GM18867 (cell line): ENCODE results near the gene GAK.

ENCODE experiments used
- ATAC-seq: cut with Tn5 transposase; IDR thresholded peaks from one replicate; pipeline ENCODE4 v1.9.1; 2021; ENCODE audit warnings: mild to moderate bottlenecking, moderate library complexity; ENCODE audit not compliant: unreplicated experiment

The GAK gene

DNA sequence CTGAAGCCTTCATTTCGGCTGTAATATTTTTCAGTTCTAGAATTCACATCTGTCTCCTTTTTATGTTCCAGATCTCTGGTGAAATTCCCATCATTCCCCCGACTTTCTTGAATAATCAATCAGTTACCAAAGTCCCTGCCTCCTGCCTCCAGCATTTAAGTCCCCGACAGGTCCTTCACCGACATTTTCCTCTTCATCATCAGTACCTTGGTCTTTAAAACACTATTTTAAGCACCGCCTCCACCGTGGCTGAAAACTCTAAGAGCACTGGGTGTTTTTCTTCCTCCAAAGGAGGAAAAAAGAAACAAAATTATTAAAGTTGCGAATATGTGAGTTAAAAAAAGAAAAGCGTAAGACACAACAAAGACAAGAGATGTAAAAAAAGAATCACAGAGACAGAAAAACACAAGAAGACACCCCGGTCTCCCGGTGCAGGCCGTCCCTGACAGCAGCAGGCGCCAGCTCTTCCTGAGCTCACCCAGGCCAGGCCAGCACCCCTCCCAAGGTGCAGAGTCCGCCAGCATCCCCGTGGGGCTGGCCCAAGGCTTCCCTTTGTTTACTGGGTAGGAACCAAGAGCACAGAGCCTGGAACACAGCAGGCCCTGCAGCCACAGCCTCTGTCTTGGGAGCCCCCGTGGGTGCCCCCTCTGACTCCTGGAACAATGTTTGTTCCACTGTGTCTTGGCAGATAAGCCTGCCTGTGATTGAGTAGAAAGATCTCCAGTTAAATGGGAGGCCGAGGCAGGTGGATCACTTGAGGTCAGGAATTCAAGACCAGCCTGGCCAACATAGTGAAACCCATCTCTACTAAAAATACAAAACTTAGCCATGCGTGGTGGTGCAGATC lies 56.9 kb downstream of the GAK start:
- no peak for ATAC-seq

DNA sequence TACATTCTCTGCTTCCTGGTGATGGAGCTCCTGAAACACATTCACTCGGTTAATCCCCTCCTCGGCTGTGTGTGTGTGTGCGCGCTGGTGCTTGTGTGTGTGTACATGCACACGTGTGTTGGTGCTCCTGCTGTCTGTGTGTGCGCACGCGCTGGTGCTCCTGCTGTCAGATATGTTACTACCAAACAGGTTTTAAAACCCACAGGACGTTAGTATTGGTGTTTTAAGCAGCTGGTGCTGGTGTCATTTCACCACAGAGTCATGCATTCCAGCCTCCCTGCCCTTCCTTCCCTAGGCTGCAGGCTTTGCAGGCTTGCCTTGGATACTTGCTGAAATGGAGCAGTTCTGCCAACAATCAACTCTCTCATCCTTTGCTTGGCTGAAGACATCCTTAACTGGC lies 58.1 kb downstream of the GAK start:
- no peak for ATAC-seq

DNA sequence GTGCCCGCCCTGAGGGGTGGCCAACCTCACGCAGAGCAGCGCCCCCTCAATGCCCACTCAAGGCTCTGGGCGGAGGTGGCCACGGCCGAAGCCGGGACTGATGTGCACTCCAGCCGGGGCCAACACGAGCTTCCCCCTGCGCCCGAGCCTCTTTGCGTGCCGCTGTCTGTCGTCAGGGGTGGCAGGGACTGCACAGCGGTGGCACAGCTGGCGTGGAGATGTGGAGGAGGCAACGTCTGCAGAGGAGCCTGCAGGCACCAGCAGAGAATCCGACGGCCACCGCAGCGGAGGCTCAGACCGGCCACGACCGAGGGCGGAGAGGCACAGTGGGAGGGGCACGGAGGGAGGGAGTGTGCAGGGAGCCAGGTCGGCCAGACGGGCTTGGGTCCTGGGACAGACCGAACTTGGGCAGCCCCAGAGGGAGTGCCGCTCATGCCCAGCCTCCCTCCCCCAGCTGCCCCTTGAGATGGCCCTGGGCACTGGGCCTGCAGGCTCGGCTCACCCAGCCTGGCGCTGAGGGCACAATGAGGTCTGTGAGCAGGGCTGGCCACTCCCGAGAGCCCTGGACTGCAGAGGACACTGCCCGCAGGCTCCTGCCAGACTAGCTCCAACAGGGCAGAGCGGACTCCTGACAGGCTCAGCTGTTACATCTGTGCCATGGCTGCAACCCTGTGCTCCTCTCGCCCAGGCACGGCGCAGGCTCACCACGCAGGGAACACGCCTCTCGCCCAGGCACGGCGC lies 59.7 kb downstream of the GAK start:
- no peak for ATAC-seq

DNA sequence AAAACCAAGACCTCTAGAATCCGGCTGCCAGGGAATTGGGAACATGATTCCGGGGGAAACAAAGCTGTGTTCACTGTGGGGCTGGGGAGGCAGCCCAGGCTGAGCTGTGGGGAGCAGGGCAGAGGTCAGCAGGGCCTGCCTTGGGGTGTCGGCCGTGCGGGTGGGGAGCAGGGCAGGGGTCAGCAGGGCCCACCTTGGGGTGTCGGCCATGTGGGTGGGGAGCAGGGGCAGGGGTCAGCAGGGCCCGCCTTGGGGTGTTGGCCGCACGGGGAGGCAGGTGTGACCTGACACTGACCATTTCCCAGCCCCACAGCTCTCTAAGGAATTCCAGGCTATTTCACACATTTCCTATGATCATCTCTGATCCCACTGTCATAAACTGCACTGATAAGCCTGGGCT lies 60.6 kb downstream of the GAK start:
- ATAC-seq, result no peak

DNA sequence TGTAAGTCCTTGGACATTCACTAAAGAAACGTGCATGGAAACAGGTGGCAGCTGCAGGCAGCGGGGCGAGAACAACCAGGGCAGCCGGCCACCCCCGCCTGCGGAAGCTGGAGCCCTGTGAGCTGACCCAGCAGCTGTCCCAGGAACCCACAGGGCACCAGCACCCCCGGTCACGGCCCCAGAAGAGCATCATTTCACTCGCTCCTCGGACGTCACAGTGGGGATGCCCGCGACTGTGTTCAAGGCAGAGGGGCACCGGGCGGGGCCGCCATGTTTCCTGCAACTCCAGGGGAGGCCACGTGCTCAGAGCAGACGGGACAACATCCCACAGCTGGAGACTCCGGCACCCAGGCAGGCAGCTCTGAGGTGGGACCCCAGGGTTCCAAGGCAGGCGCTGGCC lies 61.2 kb downstream of the GAK start:
- ATAC-seq, result no peak

DNA sequence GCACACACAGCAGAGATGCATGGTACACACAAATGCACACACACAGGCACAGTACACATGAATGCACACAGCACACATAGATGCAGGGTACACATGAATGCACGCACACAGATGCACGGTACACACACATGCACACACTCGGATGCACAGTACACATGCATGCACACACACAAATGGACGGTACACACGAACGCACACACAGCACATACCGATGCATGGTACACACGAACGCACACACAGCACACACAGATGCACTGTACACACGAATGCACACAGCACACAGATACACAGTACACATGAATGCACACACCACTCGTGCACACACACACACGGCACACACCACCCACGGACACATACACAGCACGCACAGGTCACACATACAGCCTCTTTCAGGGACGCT lies 62.3 kb downstream of the GAK start:
- ATAC-seq, result no peak

DNA sequence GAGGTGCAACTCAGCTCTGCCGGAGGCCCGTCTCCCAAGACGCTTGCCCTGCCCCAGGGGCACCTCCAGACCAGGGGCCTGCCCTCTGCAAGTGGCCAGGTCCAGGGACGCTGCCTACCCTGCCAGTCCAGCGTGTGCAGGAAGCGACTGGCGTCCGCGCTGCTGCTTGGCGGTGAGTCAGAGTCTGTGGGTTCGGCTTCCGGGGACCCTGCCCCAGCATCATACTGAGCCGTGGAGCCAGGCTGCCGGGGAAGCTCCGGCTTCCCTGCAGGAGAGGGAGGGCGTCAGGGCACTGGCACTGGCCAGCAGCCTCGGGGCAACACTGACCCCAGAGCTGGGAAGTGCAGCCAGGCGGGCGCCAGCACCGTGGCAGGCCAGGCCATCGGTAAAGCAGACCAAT lies 63.7 kb downstream of the GAK start:
- ATAC-seq, result no peak

DNA sequence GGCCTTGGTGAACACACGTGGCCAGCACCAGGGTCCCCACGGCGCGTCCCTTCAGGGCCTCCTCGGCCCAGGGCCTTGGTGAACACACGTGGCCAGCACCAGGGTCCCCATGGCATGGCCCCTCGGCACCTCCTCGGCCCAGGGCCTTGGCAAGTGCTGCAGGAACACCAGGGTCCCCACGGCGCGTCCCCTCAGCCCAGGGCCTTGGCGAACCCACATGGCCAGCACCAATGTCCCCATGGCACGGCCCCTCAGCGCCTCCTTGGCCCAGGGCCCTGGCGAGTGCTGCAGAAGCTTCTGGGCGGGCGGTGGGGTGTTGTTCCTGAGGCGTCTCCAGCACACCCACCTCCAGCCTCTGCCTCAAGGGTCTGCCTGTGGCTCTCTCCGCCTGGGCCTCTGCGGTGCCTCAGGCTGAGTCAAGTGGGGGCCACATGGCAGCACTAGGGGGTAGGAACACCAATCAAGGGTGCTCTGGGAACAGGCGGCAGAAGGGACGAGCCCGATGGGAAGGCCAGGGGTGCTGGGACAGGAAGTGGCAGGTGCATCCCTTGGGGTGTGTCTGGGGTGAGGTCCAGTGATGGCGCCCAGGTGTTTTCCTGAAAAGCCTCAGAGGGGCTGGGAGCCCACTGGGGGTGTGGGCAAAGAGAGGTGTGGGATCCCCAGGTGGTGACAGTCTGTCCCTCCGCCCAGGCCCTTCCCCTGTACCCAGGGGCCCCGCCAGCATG lies 64.4 kb downstream of the GAK start:
- ATAC-seq, result no peak

DNA sequence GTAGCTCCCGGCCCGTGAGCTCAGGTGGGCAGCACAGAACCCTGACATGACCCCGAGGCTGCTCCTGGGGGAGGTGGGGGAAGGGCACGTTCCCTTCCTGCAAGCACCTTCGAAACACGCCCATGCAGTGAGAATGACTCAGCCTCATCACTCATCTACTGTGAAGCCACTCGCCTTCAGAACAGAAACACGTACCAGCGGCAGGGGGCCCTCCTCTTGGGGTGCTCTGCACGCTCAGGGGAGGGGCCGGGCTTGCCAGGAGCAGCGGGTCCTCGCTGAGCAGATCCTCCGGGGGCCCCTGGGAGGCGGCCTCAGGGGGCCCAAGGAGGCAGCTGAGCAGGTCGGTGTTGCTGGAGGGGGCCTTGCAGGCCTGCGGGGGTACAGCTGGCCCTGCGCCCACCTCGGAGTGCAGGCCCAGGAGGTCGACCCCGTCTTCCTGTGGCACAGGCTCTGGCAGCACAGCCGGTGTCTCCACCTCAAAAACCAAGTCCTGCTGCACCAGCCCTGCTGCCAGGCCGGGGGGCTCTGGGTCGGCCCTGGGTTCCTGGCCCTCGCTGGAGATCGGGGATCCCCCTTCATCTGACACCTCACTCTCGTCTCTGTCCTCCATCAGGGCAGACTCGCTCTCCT lies 65.2 kb downstream of the GAK start:
- ATAC-seq, result no peak

DNA sequence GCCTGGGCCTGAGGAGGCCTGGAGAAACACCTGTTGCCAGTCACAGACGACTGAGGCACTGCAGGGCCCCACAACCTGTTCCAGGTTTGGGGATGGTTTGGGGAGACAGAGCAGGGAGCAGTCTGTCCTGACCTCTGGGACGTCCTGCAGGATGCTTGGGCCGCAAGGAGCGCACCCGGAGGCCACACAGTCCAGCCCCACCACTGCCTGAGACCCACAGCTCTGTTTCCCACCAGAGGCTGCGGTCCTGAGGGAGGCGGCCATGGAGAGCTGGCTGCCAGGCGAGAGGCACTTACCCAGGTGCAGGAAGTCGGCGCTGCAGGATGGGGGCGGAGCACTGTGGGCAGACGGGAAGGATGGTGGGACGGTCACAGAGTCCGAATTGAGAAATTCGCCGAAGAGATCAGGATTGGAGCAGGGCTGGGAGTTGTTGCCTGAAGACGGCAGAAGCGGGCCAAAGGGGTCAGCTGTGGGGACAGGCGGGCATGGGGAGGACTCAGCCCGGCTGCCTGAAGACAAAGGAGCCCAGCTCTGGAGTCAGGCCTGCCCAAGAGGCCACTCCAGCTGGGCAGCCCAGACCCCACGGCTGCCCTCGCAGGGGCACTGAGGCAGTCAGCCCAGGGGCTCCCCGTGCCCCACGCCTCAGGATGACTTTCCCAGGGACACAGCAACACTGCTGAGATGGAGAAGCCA lies 65.9 kb downstream of the GAK start:
- ATAC-seq, result no peak

DNA sequence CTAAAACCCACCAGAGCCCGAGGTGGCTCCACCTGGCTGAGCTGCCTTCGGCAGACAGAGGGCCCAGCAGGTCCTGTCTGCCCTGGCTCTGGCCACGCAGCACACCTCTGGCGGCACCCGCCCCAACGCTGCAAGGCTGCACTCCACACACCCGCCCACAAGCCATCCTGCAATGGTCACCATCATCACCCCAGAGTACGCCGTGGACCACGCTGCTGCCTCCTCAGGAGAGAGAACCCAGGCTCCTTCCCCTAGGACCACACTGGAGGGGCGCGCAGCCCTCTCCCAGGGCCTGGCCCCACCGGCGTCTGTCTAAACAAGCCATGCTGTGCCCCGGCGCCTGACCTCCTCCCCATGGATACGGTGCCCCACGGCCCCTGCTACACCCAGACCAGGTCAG lies 66.5 kb downstream of the GAK start:
- no peak for ATAC-seq

DNA sequence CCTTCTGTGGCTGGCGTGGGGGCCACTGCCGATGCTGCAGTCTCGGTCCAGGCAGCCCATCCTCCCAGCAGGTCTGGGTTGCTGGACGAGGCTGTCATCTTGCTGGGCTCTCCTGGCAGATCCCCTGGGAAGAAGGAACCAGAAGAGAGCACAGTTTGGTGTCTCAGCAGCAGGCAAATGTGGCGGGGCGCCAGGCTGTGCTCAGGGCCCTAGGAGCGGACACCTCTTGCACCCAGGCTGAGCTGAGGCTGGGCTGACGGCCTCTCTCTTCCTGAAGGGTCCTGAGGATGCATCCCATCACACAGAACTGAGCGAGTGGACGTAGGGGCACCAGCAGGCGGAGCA lies 67.0 kb downstream of the GAK start:
- no peak for ATAC-seq

DNA sequence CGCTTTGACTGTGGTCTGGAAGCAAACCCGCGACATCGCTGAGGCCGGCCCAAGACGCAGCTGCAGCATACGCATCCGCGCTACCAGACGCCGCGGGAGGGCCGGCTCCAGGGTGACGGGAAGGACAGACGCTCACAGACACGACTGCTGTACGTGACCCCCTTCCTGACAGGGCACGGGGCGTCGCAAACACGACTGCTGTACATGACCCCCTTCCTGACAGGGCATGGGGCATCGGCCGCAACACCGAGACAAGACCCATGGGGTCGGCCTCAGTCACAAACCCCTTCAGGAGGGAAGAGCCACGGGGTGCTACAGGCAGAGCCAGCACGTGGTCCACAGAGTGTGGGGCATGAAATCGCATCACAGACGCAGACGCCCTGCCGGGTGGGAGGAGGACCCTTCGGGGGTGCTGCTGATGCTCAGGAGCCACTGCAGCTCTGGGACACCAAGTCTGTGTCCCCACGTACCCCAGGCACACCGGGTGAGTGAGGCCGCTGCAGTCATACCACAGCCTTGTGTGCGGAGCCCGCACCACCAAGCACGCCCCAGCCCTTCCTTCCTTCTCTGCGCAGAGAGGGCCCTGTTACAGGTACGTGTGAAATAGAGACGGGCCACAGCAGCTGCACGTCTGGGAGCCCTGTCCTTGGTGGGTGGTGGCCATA lies 67.5 kb downstream of the GAK start:
- ATAC-seq, result no peak

DNA sequence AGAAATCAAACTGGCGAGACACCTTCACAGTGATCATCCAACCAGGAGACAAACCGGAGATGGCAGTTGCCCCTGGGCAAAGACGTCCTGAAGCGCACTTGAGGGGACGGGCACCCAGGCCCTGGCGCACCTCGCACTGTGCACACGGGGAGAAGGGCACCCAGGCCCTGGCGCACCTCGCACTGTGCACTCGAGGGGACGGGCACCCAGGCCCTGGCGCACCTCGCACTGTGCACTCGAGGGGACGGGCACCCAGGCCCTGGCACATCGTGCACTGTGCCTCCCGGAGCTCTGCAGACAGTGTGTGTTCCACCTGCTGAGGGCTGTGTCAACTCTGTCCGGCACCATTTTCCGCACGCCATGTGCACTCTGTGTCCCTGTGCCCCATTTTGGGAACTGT lies 71.6 kb downstream of the GAK start:
- no peak for ATAC-seq

DNA sequence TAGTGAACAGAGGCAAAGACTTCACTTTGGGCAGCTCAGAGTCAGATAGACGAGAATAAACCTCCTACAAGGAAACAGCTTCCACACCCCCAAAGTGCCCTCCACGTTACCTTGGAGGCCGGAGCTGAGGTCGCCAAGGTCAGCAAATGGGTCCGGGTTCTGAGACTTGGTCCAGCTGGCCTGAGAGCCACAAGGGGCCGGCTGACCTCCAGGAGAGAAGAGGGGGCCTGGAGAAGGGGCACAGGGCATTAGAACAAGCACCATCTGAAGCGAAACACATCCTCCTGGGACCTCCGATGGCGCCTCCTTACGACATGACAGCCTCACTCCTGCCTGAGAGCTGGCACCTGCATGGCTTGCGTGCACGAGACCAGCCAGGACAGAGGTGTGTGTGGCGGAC lies 72.6 kb downstream of the GAK start:
- no peak for ATAC-seq

DNA sequence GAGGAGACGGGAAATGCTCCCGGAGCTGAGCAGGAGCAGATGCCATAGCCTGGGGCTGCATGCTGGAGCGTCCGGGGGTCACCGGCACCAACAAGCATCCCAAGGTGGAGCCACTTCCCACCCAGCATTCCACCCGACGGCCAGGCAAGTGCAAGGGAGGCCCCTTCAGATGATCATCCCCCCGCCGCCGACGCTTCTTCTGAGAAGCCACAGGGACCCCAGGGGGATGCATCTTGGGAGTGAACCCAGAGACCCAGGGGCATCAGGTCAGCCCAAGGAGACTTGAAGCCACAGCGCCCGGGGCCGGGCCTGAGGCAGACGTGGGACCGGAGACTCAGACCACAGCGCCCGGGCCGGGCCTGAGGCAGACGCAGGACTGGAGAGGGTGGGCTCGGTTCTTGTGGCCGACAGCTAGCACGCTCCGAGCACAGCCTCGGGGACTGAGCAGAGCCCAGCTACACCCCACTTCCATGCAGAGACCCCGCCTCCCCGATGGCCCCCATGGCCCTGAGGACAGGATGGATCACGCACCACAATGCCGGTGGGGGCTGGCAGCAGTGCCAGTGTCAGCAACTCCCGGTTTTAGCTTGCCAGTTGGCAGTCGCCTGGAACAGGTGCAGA lies 73.2 kb downstream of the GAK start:
- no peak for ATAC-seq

DNA sequence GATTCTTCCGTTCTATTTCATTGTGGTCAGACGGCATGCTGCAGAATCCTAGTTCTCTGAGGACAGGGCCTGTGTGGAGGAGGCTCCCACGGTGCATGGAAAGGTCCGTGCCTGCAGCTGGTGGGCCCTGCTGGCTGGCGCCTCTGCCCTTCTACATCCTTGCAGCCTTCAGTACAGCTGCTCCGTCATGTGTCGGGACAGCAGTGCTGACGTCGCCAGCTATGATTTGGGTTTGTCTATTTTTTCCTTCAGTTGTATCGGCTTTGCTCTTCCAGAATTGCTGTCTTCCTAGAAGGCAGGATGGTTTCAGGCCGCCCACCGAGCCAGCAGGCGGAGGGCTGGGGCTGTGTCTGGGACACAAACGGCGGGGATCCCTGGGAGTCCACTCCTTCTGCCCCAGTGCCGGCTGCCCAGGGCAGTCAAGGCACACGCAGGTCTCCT lies 74.1 kb downstream of the GAK start:
- ATAC-seq, result no peak

DNA sequence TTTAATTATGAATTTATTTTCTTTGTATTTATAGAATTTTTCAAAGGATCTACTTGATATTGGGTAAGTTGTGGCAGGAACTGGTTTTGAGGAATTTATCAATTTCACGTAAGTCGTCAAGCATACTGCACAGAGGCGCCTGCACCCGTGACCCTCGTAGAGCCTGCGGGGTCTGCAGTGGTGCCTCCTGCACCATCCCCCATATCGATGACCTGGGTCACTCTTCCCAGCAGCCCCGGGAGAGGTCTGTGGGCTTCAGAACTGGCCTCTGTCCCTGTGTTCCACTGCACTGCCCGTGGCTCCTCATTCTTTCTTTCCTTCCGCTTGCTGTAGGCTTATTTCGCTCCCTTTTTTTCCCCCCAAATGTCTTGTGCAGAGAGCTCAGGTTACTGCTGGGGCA lies 74.7 kb downstream of the GAK start:
- no peak for ATAC-seq

DNA sequence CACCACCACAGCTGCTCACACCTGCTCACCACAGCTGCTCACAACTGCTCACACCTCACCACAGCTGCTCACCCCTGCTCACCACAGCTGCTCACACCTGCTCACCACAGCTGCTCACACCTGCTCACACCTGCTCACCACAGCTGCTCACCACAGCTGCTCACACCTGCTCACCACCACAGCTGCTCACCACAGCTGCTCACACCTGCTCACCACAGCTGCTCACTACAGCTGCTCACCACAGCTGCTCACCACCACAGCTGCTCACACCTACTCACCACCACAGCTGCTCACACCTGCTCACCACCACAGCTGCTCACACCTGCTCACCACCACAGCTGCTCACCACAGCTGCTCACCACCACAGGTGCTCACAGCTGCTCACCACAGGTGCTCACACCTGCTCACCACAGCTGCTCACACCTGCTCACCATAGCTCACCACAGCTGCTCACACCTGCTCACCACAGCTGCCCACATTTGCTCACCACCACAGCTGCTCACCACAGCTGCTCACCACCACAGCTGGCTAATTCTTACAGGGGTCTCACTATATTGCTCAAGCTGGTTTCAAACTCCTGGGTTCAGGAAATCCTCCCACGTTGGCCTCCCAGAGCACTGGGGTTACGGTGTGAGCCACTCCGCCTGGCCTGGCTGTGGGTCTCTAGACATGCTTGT lies 75.8 kb downstream of the GAK start:
- no peak for ATAC-seq
